NCI-H345 treated with DMSO at 0.1 percent for 48 hours (cell line): Measurements from ENCODE around the gene INIP.
"Not testable (repeated sequence)": the region's sequence is repeated elsewhere in the genome, so short reads cannot be mapped to it uniquely, and the experiment has no call there.

Experiments used
- DNase-seq: peaks from one replicate; lab custom pipeline; 2025; ENCODE audit not compliant: unreplicated experiment; lab: John Stamatoyannopoulos, UW

INIP gene

GRCh38 chr9:112677040-112677439, 40.9 kb downstream of the INIP start:
- no peak for DNase-seq

GRCh38 chr9:112673221-112673620, 44.7 kb downstream of the INIP start:
- DNase-seq: not testable (repeated sequence)

GRCh38 chr9:112670991-112671625, 46.8 kb downstream of the INIP start:
- no peak for DNase-seq

- no peak for DNase-seq
Measured at GRCh38 chr9:112669326-112669725, 48.6 kb downstream of the INIP start.

GRCh38 chr9:112665347-112665746, 52.6 kb downstream of the INIP start:
- DNase-seq: no peak

GRCh38 chr9:112664531-112664930, 53.4 kb downstream of the INIP start:
- DNase-seq: no peak

- no peak for DNase-seq
Measured at GRCh38 chr9:112663681-112664080, 54.2 kb downstream of the INIP start.

- DNase-seq: no peak
Measured at GRCh38 chr9:112659906-112660305, 58.0 kb downstream of the INIP start.

GRCh38 chr9:112655668-112656067, 62.2 kb downstream of the INIP start:
- no peak for DNase-seq

- DNase-seq: no peak
Measured at GRCh38 chr9:112654282-112654681, 63.6 kb downstream of the INIP start.

GRCh38 chr9:112648624-112649023, 69.3 kb downstream of the INIP start:
- no peak for DNase-seq

- no peak for DNase-seq
Measured at GRCh38 chr9:112647596-112647995, 70.3 kb downstream of the INIP start.

GRCh38 chr9:112642126-112642525, 75.8 kb downstream of the INIP start:
- no peak for DNase-seq

GRCh38 chr9:112640311-112640710, 77.6 kb downstream of the INIP start:
- DNase-seq: no peak
